DND-41 (cell line): ENCODE measurements around the gene HOXB8.

Experiments
- ATAC-seq: fragments of 200-7000 bp; cut with Tn5 transposase; 3 replicates; pipeline ENCODE4 v1.9.1; 2021; ENCODE audit warnings: low read depth; ENCODE audit not compliant: insufficient read depth
- DNase-seq: peaks from one replicate; pipeline ENCODE4 v3.0.0-alpha.2; 2020
- H2AFZ ChIP-seq: 2 replicates; pipeline ENCODE4 v1.6.0; 2012; ENCODE audit warnings: low read depth, low read length
- H3K27ac ChIP-seq: 2 replicates; pipeline ENCODE4 v1.5.1; 2012; ENCODE audit warnings: low read length, inconsistent platforms
- H3K27me3 ChIP-seq: fragments of 200-600 bp; sonication (generic); 2 replicates; pipeline ENCODE4 v1.6.0; 2012; ENCODE audit warnings: low read length, mild to moderate bottlenecking, inconsistent platforms; ENCODE audit not compliant: insufficient read depth, poor library complexity
- H3K36me3 ChIP-seq: 2 replicates; pipeline ENCODE4 v1.5.1; 2012; ENCODE audit warnings: low read length, inconsistent platforms; ENCODE audit not compliant: insufficient read depth
- H3K4me1 ChIP-seq: 2 replicates; pipeline ENCODE4 v1.5.1; 2012; ENCODE audit warnings: mild to moderate bottlenecking, low read length; ENCODE audit not compliant: insufficient read depth
- H3K4me2 ChIP-seq: 2 replicates; pipeline ENCODE4 v1.6.0; 2012; ENCODE audit warnings: mild to moderate bottlenecking, moderate library complexity, low read length, inconsistent platforms; ENCODE audit not compliant: insufficient read depth
- H3K4me3 ChIP-seq, 2 experiments: fragments of 200-600 bp in 1 of 2; shearing (Covaris generic) in 1 of 2; 2 replicates each; pipeline ENCODE4 v1.5.1; 2012 to 2016; ENCODE audit warnings: inconsistent platforms in 2 of 2, low read length in 2 of 2, mild to moderate bottlenecking in 2 of 2, low read depth in 1 of 2, moderate library complexity in 1 of 2
- H3K79me2 ChIP-seq: 2 replicates; pipeline ENCODE4 v1.6.0; 2012; ENCODE audit warnings: low read length, inconsistent platforms; ENCODE audit not compliant: insufficient read depth
- H3K9ac ChIP-seq: 2 replicates; pipeline ENCODE4 v1.6.0; 2012; ENCODE audit warnings: low read depth, mild to moderate bottlenecking, inconsistent platforms, low read length, moderate library complexity
- H3K9me3 ChIP-seq: 2 replicates; pipeline ENCODE4 v1.5.1; 2012; ENCODE audit warnings: low read length, moderate library complexity, mild to moderate bottlenecking, inconsistent platforms; ENCODE audit not compliant: insufficient read depth, severe bottlenecking
- H4K20me1 ChIP-seq: 2 replicates; pipeline ENCODE4 v1.6.0; 2012; ENCODE audit warnings: low read length; ENCODE audit not compliant: insufficient read depth
- EZH2 ChIP-seq: IDR thresholded peaks from 3 replicates; pipeline ENCODE4 v1.6.1; 2012; ENCODE audit warnings: borderline replicate concordance, low read depth, mild to moderate bottlenecking, moderate library complexity, low read length, inconsistent platforms; ENCODE audit not compliant: severe bottlenecking
- TF ChIP-seq, protein P1 (sequence below): IDR thresholded peaks from 2 replicates; pipeline ENCODE4 v1.5.1; 2012; ENCODE audit warnings: borderline replicate concordance, low read length, moderate library complexity, mild to moderate bottlenecking; ENCODE audit not compliant: poor library complexity, severe bottlenecking; ENCODE audit errors: extremely low read depth

The HOXB8 gene

DNA sequence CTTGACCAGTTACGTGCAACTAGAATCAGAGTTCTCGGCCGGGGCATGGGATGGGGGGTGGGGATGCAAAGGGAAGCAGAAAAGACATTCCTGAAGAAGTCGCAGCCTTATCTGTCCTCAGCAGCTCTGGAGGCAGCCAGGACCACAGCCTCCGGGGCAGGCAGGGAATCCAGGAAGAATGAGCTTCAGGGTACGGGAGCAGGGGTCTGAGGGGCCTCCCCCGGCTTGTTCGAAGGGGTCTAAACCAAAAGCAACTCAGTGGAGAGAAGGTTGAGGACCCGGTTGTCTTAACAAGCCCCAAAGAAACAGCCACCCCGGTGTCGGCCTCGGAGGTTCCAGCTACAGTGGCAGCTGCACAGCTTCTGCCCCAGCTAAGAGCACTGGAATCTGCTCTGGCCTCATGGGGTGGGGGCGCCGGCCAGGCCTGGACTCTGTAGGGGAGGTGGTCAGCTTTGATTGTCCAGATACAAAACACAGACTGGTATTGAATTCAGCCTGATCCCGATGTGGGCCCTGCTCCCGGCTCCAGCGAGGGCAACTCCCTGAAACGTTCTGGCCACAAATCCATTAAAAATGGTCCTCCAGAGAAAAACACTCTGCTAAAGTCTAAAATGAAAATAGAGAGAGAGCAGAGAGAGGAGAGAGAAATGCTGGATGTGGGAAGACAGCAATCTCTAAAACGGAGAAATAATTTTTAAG lies 44.6 kb downstream of the HOXB8 start:
- no peaks in the 10 kb centered on the region for H3K36me3 ChIP-seq
- H3K4me2 ChIP-seq = no peak overlapping the region
- H3K9ac ChIP-seq = no peak overlapping the region
- ATAC-seq (no peak), DNase-seq (no peak)
- H2AFZ ChIP-seq = no peak overlapping the region
- H3K4me1 ChIP-seq = no peaks in the 10 kb centered on the region
- H4K20me1 ChIP-seq = no peaks in the 10 kb centered on the region
- no peak overlapping the region for H3K27ac ChIP-seq
- TF ChIP-seq, protein P1, sequence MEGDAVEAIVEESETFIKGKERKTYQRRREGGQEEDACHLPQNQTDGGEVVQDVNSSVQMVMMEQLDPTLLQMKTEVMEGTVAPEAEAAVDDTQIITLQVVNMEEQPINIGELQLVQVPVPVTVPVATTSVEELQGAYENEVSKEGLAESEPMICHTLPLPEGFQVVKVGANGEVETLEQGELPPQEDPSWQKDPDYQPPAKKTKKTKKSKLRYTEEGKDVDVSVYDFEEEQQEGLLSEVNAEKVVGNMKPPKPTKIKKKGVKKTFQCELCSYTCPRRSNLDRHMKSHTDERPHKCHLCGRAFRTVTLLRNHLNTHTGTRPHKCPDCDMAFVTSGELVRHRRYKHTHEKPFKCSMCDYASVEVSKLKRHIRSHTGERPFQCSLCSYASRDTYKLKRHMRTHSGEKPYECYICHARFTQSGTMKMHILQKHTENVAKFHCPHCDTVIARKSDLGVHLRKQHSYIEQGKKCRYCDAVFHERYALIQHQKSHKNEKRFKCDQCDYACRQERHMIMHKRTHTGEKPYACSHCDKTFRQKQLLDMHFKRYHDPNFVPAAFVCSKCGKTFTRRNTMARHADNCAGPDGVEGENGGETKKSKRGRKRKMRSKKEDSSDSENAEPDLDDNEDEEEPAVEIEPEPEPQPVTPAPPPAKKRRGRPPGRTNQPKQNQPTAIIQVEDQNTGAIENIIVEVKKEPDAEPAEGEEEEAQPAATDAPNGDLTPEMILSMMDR = no peak
- TF ChIP-seq EZH2 = no peak
- no peaks in the 10 kb centered on the region for H3K79me2 ChIP-seq
- H3K27me3 ChIP-seq = peaks cover 49% of the 10 kb centered on the region
- no peaks in the 10 kb centered on the region for H3K9me3 ChIP-seq
- H3K4me3 ChIP-seq = no peak overlapping the region

DNA sequence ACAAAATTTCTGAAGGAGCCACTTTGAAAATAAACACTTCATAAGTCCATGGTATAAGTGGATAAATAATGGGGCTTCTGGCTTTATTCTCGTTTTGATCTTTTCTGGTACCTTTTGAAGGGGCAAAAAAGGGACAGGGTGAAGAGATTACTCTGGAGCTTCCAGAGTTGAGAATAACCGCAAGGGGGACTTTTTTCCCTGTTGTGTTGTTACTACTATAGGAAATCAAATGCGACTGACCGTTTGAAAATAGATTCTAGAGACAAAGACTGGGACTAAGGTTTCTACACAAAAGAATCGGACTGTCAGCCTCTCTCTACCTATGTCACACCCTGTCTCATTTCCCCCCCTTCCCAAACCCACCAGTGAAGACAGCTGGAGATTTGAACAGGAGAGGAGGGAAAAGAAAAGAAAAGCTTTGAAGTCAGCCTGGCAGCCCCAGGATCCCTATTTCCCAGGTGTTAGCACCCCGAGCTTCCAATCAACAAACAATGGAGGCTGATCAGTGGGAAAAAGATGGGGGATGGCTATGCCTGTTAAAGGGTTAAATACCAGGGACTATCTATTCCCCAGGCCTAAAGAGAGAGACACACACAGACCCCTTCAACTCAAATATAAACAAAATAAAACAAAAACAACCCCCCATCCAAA lies 45.3 kb downstream of the HOXB8 start:
- no peaks in the 10 kb centered on the region for H3K9me3 ChIP-seq
- no peaks in the 10 kb centered on the region for H3K79me2 ChIP-seq
- DNase-seq = no peak
- H3K36me3 ChIP-seq = no peaks in the 10 kb centered on the region
- no peak overlapping the region for H3K4me2 ChIP-seq
- H2AFZ ChIP-seq = no peak overlapping the region
- H4K20me1 ChIP-seq = no peaks in the 10 kb centered on the region
- H3K27me3 ChIP-seq = peaks cover 49% of the 10 kb centered on the region
- no peaks in the 10 kb centered on the region for H3K4me1 ChIP-seq
- no peak overlapping the region for H3K27ac ChIP-seq
- H3K4me3 ChIP-seq = no peak overlapping the region
- no peak overlapping the region for H3K9ac ChIP-seq
- no peak for ATAC-seq
- TF ChIP-seq, protein P1 = no peak
- no peak for TF ChIP-seq EZH2

DNA sequence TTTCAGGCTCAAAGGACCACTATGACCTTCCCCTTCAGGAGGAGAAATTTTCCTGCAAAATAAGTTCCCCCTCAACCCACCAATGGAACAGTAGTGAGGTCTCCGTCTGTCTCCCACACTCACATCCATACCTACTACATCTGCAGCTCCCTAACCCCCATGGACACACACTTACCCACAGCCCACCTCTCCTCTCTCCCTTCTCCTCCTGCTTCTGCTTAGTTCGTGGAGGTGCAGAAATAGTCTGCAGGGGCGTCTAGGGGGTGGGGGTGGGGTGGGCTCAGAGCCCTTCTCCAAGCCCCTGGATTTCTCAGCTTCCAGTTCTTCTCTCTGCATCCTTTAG lies 45.9 kb downstream of the HOXB8 start:
- Histone ChIP-seq H2AFZ (no peak overlapping the region), H3K4me2 (no peak overlapping the region), H3K9me3 (no peaks in the 10 kb centered on the region), H3K79me2 (no peaks in the 10 kb centered on the region), H3K27me3 (peaks cover 44% of the 10 kb centered on the region), H3K4me3 (no peak overlapping the region), H4K20me1 (no peaks in the 10 kb centered on the region), H3K27ac (no peak overlapping the region), H3K4me1 (no peaks in the 10 kb centered on the region), H3K36me3 (no peaks in the 10 kb centered on the region), H3K9ac (no peak overlapping the region)
- no peak for DNase-seq
- no peak for ATAC-seq
- TF ChIP-seq, protein P1 = no peak
- no peak for TF ChIP-seq EZH2
